ENCODE measurements around the gene RBM20.

- no peak for TF ChIP-seq CTCF (optimal IDR thresholded peaks at IDR 0.05 in 1 of 3, IDR thresholded peaks at IDR 0.05 in 1 of 3, conservative IDR thresholded peaks at IDR 0.05 in 1 of 3; ENCODE audit: extremely low read depth in 1 of 3, insufficient read depth in 2 of 3, low read length in 3 of 3)
- TF ChIP-seq EZH2 (IDR thresholded peaks at IDR 0.05; ENCODE audit: low read length) = no peak
Measured at GRCh38 chr10:110841767-110842267, 197.7 kb downstream of the RBM20 start.

Data from keratinocyte (primary cell).